GM23338 (cell line): ENCODE results near the gene GNPTAB. TPM values are rescaled to one million over a fixed set of nuclear protein-coding genes. Genes with fewer than 3 reads are reported as not detected.
A peak's percentile ranks its signal among the peaks of the same experiment; 100 is the strongest.

Source experiments
- ATAC-seq: fragments of 200-7000 bp; cut with Tn5 transposase; 3 replicates; pipeline ENCODE4 v1.9.1; 2020
- DNase-seq: peaks from one replicate; pipeline ENCODE4 v3.0.0-alpha.2; 2015; ENCODE audit warnings: low spot score
- H2AFZ ChIP-seq: fragments of 200-600 bp; sonication (generic); 2 replicates; pipeline ENCODE4 v1.8.0; 2016; ENCODE audit warnings: antibody characterized with exemption, mild to moderate bottlenecking, moderate library complexity
- H3F3A ChIP-seq: fragments of 200-600 bp; sonication (generic); replicated peaks from 2 replicates; pipeline ENCODE4 v1.8.0; 2017; ENCODE audit warnings: antibody characterized with exemption, mixed run types, low read depth
- H3K27ac ChIP-seq: fragments of 200-600 bp; sonication (generic); 2 replicates; pipeline ENCODE4 v1.6.1; 2016; ENCODE audit warnings: low read depth
- H3K27me3 ChIP-seq: fragments of 200-600 bp; sonication (generic); 2 replicates; pipeline ENCODE4 v1.8.0; 2016; ENCODE audit warnings: mild to moderate bottlenecking, mixed run types, moderate library complexity; ENCODE audit not compliant: insufficient read depth
- H3K36me3 ChIP-seq: fragments of 200-600 bp; sonication (generic); 2 replicates; pipeline ENCODE4 v1.8.0; 2016; ENCODE audit warnings: mild to moderate bottlenecking; ENCODE audit not compliant: insufficient read depth
- H3K4me1 ChIP-seq: fragments of 200-600 bp; sonication (generic); 2 replicates; pipeline ENCODE4 v1.8.0; 2016; ENCODE audit warnings: mild to moderate bottlenecking, moderate library complexity; ENCODE audit not compliant: insufficient read depth
- H3K4me2 ChIP-seq: fragments of 200-600 bp; sonication (generic); 2 replicates; pipeline ENCODE4 v1.7.1; 2017; ENCODE audit warnings: mixed run types
- H3K4me3 ChIP-seq: fragments of 200-600 bp; sonication (generic); 2 replicates; pipeline ENCODE4 v1.6.1; 2016; ENCODE audit warnings: mixed run types
- H3K79me2 ChIP-seq: fragments of 200-600 bp; sonication (generic); replicated peaks from 2 replicates; pipeline ENCODE4 v1.8.0; 2017; ENCODE audit warnings: mild to moderate bottlenecking; ENCODE audit not compliant: insufficient read depth
- H3K9me2 ChIP-seq: fragments of 200-600 bp; sonication (generic); 2 replicates; pipeline ENCODE4 v1.8.0; 2017; ENCODE audit not compliant: insufficient read depth
- H4K20me1 ChIP-seq: fragments of 200-600 bp; sonication (generic); replicated peaks from 2 replicates; pipeline ENCODE4 v1.8.0; 2017; ENCODE audit warnings: mild to moderate bottlenecking; ENCODE audit not compliant: insufficient read depth
- H3K27ac Mint-ChIP-seq: 2 replicates; pipeline ENCODE4 v1.8.0; 2020; ENCODE audit warnings: inconsistent platforms, mild to moderate bottlenecking, moderate library complexity, mixed read lengths
- H3K27me3 Mint-ChIP-seq: 3 replicates; pipeline ENCODE4 v1.8.0; 2022; ENCODE audit warnings: low read depth, mild to moderate bottlenecking, moderate library complexity, mixed read lengths, inconsistent platforms; ENCODE audit not compliant: insufficient read depth, poor library complexity
- H3K36me3 Mint-ChIP-seq: 3 replicates; pipeline ENCODE4 v1.8.0; 2021; ENCODE audit warnings: low read depth, mild to moderate bottlenecking, inconsistent platforms, moderate library complexity, mixed read lengths
- H3K4me1 Mint-ChIP-seq: 3 replicates; pipeline ENCODE4 v1.8.0; 2020; ENCODE audit warnings: mild to moderate bottlenecking, inconsistent platforms, mixed read lengths
- H3K4me3 Mint-ChIP-seq: 3 replicates; pipeline ENCODE4 v1.8.0; 2021; ENCODE audit warnings: moderate library complexity, mild to moderate bottlenecking, inconsistent platforms, mixed read lengths
- H3K9me3 Mint-ChIP-seq: 3 replicates; pipeline ENCODE4 v1.8.0; 2020; ENCODE audit warnings: moderate library complexity, mild to moderate bottlenecking, inconsistent platforms, mixed read lengths
- CREB1 ChIP-seq: fragments of 250-450 bp; sonication (Bioruptor Pico); IDR thresholded peaks from 2 replicates; pipeline ENCODE4 v1.5.0; 2020; ENCODE audit warnings: low read depth, mild to moderate bottlenecking, moderate library complexity
- EZH2 ChIP-seq: fragments of 200-600 bp; sonication (generic); IDR thresholded peaks from one replicate; pipeline ENCODE4 v1.8.0; 2017; ENCODE audit warnings: antibody characterized with exemption, mild to moderate bottlenecking, low read depth; ENCODE audit not compliant: unreplicated experiment
- EZH2phosphoT487 ChIP-seq: fragments of 200-600 bp; sonication (generic); IDR thresholded peaks from one replicate; pipeline ENCODE4 v1.8.1; 2018; ENCODE audit warnings: antibody characterized with exemption; ENCODE audit not compliant: unreplicated experiment
- JUNB ChIP-seq: IDR thresholded peaks from one replicate; pipeline ENCODE4 v1.6.1; 2016; ENCODE audit warnings: antibody characterized with exemption; ENCODE audit not compliant: unreplicated experiment
- NANOG ChIP-seq: IDR thresholded peaks from 2 replicates; pipeline ENCODE4 v1.6.1; 2016; ENCODE audit warnings: antibody characterized with exemption, borderline replicate concordance
- POLR2AphosphoS5 ChIP-seq: IDR thresholded peaks from 2 replicates; pipeline ENCODE4 v1.6.1; 2016; ENCODE audit warnings: antibody characterized with exemption, low read depth
- STAT1 ChIP-seq: IDR thresholded peaks from one replicate; pipeline ENCODE4 v1.6.1; 2016; ENCODE audit warnings: antibody characterized with exemption; ENCODE audit not compliant: unreplicated experiment
- ZNF114 ChIP-seq: fragments of 250-450 bp; sonication (Bioruptor Pico); IDR thresholded peaks from 2 replicates; pipeline ENCODE4 v1.5.0; 2020; ENCODE audit warnings: mild to moderate bottlenecking, moderate library complexity
- ZNF331 ChIP-seq: fragments of 250-450 bp; sonication (Bioruptor Pico); IDR thresholded peaks from 2 replicates; pipeline ENCODE4 v1.5.0; 2020; ENCODE audit warnings: low read depth, mild to moderate bottlenecking, moderate library complexity
- polyA plus RNA-seq: library from polyadenylated mRNA; unstranded; fragments of >200 nt; fragmentation: Nextera tagmentation; extraction: Ambion mirVana; gene quantifications from 2 replicates; pipeline ENCODE4 v1.2.1, GENCODE V29; 2016
- total RNA-seq: library from RNA; depleted of rRNA; stranded (reverse); fragments of >200 nt; shearing (Covaris generic); gene quantifications from 2 replicates; pipeline ENCODE4 v1.2.3, GENCODE V29; 2014
- TF ChIP-seq, protein P1 (sequence below): fragments of 250-450 bp; sonication (Bioruptor Pico); IDR thresholded peaks from 2 replicates; pipeline ENCODE4 v1.5.0; 2020; ENCODE audit warnings: mild to moderate bottlenecking, moderate library complexity
- TF ChIP-seq, protein P2 (sequence below): IDR thresholded peaks from 2 replicates; pipeline ENCODE4 v1.6.1; 2016; ENCODE audit warnings: antibody characterized with exemption
- TF ChIP-seq, protein P3 (sequence below): IDR thresholded peaks from one replicate; pipeline ENCODE4 v1.6.1; 2018; ENCODE audit warnings: antibody characterized with exemption; ENCODE audit not compliant: unreplicated experiment
- TF ChIP-seq, protein P4 (sequence below), 2 experiments: fragments of 200-600 bp in 1 of 2; sonication (generic) in 1 of 2; conservative IDR thresholded peaks; 2 replicates each; pipeline versions ENCODE4 v1.5.1 to v1.6.1; 2016 to 2017; ENCODE audit warnings: antibody characterized with exemption in 2 of 2, low read depth in 2 of 2, mild to moderate bottlenecking in 2 of 2, moderate library complexity in 1 of 2

GNPTAB gene
- total and polyA plus RNA-seq, 2 experiments from 2014 or later, result 23.6 to 58.3 TPM

DNA sequence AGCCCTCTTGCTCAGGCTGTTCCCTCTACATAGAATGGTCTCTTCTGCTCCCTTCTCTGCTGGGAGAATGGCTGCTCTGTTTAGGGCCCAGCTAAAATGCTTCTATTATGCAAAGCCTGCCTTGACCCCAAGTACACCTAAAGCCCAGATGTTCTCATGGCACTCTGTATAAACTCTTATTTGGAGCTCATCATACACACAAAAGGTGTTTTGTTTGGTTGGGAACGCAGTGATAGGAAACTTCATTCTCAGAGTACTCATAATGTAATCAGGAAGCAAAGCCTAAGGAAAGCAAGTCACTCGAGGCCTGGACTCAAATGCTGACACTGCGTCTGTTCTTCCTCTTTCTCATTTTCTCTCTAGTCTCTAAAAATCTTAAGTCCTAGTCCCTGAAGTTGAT lies 53.3 kb downstream of the GNPTAB start:
- H3K27ac Mint-ChIP-seq, result peak overlapping the region; percentile 2; the same call in 1 of the 2 replicates
- TF ChIP-seq CREB1 (CRISPR knock-in tag) (no peak), ZNF331 (no peak), POLR2AphosphoS5 (no peak), EZH2 (no peak), ZNF114 (CRISPR knock-in tag) (no peak), NANOG (no peak), EZH2phosphoT487 (no peak), STAT1 (no peak), JUNB (no peak)
- TF ChIP-seq, protein P1, sequence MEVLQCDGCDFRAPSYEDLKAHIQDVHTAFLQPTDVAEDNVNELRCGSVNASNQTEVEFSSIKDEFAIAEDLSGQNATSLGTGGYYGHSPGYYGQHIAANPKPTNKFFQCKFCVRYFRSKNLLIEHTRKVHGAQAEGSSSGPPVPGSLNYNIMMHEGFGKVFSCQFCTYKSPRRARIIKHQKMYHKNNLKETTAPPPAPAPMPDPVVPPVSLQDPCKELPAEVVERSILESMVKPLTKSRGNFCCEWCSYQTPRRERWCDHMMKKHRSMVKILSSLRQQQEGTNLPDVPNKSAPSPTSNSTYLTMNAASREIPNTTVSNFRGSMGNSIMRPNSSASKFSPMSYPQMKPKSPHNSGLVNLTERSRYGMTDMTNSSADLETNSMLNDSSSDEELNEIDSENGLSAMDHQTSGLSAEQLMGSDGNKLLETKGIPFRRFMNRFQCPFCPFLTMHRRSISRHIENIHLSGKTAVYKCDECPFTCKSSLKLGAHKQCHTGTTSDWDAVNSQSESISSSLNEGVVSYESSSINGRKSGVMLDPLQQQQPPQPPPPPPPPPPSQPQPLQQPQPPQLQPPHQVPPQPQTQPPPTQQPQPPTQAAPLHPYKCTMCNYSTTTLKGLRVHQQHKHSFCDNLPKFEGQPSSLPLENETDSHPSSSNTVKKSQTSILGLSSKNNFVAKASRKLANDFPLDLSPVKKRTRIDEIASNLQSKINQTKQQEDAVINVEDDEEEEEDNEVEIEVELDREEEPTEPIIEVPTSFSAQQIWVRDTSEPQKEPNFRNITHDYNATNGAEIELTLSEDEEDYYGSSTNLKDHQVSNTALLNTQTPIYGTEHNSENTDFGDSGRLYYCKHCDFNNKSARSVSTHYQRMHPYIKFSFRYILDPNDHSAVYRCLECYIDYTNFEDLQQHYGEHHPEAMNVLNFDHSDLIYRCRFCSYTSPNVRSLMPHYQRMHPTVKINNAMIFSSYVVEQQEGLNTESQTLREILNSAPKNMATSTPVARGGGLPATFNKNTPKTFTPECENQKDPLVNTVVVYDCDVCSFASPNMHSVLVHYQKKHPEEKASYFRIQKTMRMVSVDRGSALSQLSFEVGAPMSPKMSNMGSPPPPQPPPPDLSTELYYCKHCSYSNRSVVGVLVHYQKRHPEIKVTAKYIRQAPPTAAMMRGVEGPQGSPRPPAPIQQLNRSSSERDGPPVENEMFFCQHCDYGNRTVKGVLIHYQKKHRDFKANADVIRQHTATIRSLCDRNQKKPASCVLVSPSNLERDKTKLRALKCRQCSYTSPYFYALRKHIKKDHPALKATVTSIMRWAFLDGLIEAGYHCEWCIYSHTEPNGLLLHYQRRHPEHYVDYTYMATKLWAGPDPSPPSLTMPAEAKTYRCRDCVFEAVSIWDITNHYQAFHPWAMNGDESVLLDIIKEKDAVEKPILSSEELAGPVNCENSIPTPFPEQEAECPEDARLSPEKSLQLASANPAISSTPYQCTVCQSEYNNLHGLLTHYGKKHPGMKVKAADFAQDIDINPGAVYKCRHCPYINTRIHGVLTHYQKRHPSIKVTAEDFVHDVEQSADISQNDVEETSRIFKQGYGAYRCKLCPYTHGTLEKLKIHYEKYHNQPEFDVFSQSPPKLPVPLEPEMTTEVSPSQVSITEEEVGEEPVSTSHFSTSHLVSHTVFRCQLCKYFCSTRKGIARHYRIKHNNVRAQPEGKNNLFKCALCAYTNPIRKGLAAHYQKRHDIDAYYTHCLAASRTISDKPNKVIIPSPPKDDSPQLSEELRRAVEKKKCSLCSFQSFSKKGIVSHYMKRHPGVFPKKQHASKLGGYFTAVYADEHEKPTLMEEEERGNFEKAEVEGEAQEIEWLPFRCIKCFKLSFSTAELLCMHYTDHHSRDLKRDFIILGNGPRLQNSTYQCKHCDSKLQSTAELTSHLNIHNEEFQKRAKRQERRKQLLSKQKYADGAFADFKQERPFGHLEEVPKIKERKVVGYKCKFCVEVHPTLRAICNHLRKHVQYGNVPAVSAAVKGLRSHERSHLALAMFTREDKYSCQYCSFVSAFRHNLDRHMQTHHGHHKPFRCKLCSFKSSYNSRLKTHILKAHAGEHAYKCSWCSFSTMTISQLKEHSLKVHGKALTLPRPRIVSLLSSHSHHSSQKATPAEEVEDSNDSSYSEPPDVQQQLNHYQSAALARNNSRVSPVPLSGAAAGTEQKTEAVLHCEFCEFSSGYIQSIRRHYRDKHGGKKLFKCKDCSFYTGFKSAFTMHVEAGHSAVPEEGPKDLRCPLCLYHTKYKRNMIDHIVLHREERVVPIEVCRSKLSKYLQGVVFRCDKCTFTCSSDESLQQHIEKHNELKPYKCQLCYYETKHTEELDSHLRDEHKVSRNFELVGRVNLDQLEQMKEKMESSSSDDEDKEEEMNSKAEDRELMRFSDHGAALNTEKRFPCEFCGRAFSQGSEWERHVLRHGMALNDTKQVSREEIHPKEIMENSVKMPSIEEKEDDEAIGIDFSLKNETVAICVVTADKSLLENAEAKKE (CRISPR knock-in tag), result no peak
- TF ChIP-seq, protein P2, sequence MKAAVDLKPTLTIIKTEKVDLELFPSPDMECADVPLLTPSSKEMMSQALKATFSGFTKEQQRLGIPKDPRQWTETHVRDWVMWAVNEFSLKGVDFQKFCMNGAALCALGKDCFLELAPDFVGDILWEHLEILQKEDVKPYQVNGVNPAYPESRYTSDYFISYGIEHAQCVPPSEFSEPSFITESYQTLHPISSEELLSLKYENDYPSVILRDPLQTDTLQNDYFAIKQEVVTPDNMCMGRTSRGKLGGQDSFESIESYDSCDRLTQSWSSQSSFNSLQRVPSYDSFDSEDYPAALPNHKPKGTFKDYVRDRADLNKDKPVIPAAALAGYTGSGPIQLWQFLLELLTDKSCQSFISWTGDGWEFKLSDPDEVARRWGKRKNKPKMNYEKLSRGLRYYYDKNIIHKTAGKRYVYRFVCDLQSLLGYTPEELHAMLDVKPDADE, result no peak
- TF ChIP-seq, protein P3, sequence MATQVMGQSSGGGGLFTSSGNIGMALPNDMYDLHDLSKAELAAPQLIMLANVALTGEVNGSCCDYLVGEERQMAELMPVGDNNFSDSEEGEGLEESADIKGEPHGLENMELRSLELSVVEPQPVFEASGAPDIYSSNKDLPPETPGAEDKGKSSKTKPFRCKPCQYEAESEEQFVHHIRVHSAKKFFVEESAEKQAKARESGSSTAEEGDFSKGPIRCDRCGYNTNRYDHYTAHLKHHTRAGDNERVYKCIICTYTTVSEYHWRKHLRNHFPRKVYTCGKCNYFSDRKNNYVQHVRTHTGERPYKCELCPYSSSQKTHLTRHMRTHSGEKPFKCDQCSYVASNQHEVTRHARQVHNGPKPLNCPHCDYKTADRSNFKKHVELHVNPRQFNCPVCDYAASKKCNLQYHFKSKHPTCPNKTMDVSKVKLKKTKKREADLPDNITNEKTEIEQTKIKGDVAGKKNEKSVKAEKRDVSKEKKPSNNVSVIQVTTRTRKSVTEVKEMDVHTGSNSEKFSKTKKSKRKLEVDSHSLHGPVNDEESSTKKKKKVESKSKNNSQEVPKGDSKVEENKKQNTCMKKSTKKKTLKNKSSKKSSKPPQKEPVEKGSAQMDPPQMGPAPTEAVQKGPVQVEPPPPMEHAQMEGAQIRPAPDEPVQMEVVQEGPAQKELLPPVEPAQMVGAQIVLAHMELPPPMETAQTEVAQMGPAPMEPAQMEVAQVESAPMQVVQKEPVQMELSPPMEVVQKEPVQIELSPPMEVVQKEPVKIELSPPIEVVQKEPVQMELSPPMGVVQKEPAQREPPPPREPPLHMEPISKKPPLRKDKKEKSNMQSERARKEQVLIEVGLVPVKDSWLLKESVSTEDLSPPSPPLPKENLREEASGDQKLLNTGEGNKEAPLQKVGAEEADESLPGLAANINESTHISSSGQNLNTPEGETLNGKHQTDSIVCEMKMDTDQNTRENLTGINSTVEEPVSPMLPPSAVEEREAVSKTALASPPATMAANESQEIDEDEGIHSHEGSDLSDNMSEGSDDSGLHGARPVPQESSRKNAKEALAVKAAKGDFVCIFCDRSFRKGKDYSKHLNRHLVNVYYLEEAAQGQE, result no peak
- TF ChIP-seq, protein P4, sequence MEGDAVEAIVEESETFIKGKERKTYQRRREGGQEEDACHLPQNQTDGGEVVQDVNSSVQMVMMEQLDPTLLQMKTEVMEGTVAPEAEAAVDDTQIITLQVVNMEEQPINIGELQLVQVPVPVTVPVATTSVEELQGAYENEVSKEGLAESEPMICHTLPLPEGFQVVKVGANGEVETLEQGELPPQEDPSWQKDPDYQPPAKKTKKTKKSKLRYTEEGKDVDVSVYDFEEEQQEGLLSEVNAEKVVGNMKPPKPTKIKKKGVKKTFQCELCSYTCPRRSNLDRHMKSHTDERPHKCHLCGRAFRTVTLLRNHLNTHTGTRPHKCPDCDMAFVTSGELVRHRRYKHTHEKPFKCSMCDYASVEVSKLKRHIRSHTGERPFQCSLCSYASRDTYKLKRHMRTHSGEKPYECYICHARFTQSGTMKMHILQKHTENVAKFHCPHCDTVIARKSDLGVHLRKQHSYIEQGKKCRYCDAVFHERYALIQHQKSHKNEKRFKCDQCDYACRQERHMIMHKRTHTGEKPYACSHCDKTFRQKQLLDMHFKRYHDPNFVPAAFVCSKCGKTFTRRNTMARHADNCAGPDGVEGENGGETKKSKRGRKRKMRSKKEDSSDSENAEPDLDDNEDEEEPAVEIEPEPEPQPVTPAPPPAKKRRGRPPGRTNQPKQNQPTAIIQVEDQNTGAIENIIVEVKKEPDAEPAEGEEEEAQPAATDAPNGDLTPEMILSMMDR (conservative IDR thresholded peaks at IDR 0.05; ENCODE audit: low read depth in 2 of 2), result no peak
- peaks cover 6% of the 10 kb centered on the region; the same call in 2 of the 3 replicates for H3K36me3 Mint-ChIP-seq
- peaks cover 14% of the 10 kb centered on the region; the same call in 1 of the 2 replicates for H3K36me3 ChIP-seq
- no peak overlapping the region for H3K4me2 ChIP-seq
- no peak overlapping the region for H2AFZ ChIP-seq
- peaks cover 5% of the 10 kb centered on the region; the same call in 1 of the 2 replicates for H4K20me1 ChIP-seq
- no peaks in the 10 kb centered on the region for H3F3A ChIP-seq
- H3K4me3 Mint-ChIP-seq, result no peak overlapping the region
- no peaks in the 10 kb centered on the region for H3K79me2 ChIP-seq
- no peaks in the 10 kb centered on the region for H3K27me3 Mint-ChIP-seq
- H3K4me1 ChIP-seq, result no peaks in the 10 kb centered on the region
- no peak overlapping the region for H3K4me3 ChIP-seq
- ATAC-seq (no peak), DNase-seq (no peak)
- H3K27ac ChIP-seq, result no peak overlapping the region
- H3K9me3 Mint-ChIP-seq, result no peaks in the 10 kb centered on the region
- no peaks in the 10 kb centered on the region for H3K27me3 ChIP-seq
- H3K4me1 Mint-ChIP-seq, result no peaks in the 10 kb centered on the region
- no peaks in the 10 kb centered on the region for H3K9me2 ChIP-seq
